Panc1 (cell line): Measurements from ENCODE around the gene PAFAH1B2. TPM values are rescaled to one million over a fixed set of nuclear protein-coding genes. Genes with fewer than 3 reads are reported as not detected.

Experiments
- ATAC-seq: fragments of 200-7000 bp; cut with Tn5 transposase; 2 replicates; pipeline ENCODE4 v1.9.1; 2020; ENCODE audit warnings: mild to moderate bottlenecking, moderate library complexity
- BruUV-seq: library from RNA; stranded (reverse); fragments of 400-500 nt; replicated peaks from 2 replicates; lab custom pipeline; 2021; lab: Mats Ljungman, UMichigan
- CTCF ChIA-PET: fragments of 300-600 bp; sonication (Branson Sonifier 250); formaldehyde crosslinking; loops from one replicate; lab custom pipeline; 2022; ENCODE audit warnings: antibody characterized with exemption; lab: Charles Lee
- POLR2A ChIA-PET: fragments of 300-600 bp; sonication (Branson Sonifier 250); formaldehyde crosslinking; loops from one replicate; lab custom pipeline; 2022; ENCODE audit warnings: antibody characterized with exemption; lab: Charles Lee
- DNase-seq: peaks from one replicate; pipeline ENCODE4 v3.0.0-alpha.2; 2010; ENCODE audit warnings: low read depth, low spot score
- H3K27ac ChIP-seq: 2 replicates; pipeline ENCODE4 v1.5.1; 2011; ENCODE audit warnings: mild to moderate bottlenecking, low read length, inconsistent platforms
- H3K27me3 ChIP-seq: fragments of 200-500 bp; sonication (Bioruptor generic); 2 replicates; pipeline ENCODE4 v1.6.0; 2014; ENCODE audit warnings: low read length, inconsistent platforms; ENCODE audit not compliant: control insufficient read depth, insufficient read depth
- H3K36me3 ChIP-seq: fragments of 200-500 bp; sonication (Bioruptor generic); 2 replicates; pipeline ENCODE4 v1.5.1; 2014; ENCODE audit warnings: inconsistent platforms, mild to moderate bottlenecking, low read length, moderate library complexity; ENCODE audit not compliant: control insufficient read depth, insufficient read depth
- H3K4me1 ChIP-seq: 2 replicates; pipeline ENCODE4 v1.5.1; 2011; ENCODE audit warnings: inconsistent platforms, mild to moderate bottlenecking, low read length, moderate library complexity; ENCODE audit not compliant: control insufficient read depth, insufficient read depth
- H3K4me3 ChIP-seq, 2 experiments: 2 replicates each; pipeline ENCODE4 v1.5.1; 2011 to 2012; ENCODE audit warnings: low read depth in 2 of 2, low read length in 2 of 2, mild to moderate bottlenecking in 2 of 2, inconsistent platforms in 1 of 2, moderate library complexity in 1 of 2
- H3K9me3 ChIP-seq: fragments of 200-500 bp; sonication (Bioruptor generic); 2 replicates; pipeline ENCODE4 v1.5.1; 2014; ENCODE audit warnings: low read depth, mild to moderate bottlenecking, inconsistent platforms, low read length, moderate library complexity; ENCODE audit not compliant: control insufficient read depth, insufficient read depth
- POLR2AphosphoS5 ChIP-seq: IDR thresholded peaks from 2 replicates; pipeline ENCODE4 v1.6.1; 2012; ENCODE audit warnings: mild to moderate bottlenecking, low read depth, low read length, moderate library complexity
- SIN3A ChIP-seq: IDR thresholded peaks from 2 replicates; pipeline ENCODE4 v1.6.1; 2012; ENCODE audit warnings: low read depth, mild to moderate bottlenecking, low read length, moderate library complexity, borderline replicate concordance; ENCODE audit not compliant: insufficient read depth
- TCF7L2 ChIP-seq: IDR thresholded peaks from 2 replicates; pipeline ENCODE4 v1.6.1; 2011; ENCODE audit warnings: mild to moderate bottlenecking, low read depth, low read length, inconsistent platforms
- in situ Hi-C: cut with HindIII; loops from 2 replicates; pipeline ENCODE4 v1.10.0; 2016; ENCODE audit warnings: low sequenced_read_pairs, low pct_unique_long_range_greater_than_20kb
- intact Hi-C: fragments of 100-400 bp; cut with micrococcal nuclease; formaldehyde crosslinking; loops from one replicate; pipeline ENCODE4 v1.10.0; 2022; ENCODE audit not compliant: unreplicated experiment
- total RNA-seq: library from RNA; stranded (reverse); gene quantifications from one replicate; pipeline ENCODE4 v1.2.1, GENCODE V29; 2021; ENCODE audit not compliant: unreplicated experiment
- TF ChIP-seq, protein P1 (sequence below), 2 experiments: IDR thresholded peaks; 2 replicates each; pipeline ENCODE4 v1.6.1; 2011 to 2012; ENCODE audit warnings: low read depth in 2 of 2, control low read depth in 1 of 2, low read length in 1 of 2, mild to moderate bottlenecking in 1 of 2, moderate library complexity in 1 of 2; ENCODE audit not compliant: insufficient read depth in 1 of 2
- TF ChIP-seq, protein P2 (sequence below): fragments of 450-650 bp; IDR thresholded peaks from 2 replicates; pipeline ENCODE4 v1.5.1; 2017; ENCODE audit warnings: mild to moderate bottlenecking

Gene PAFAH1B2
- total RNA-seq, 1 experiment from 2014 or later, result 179 TPM

DNA sequence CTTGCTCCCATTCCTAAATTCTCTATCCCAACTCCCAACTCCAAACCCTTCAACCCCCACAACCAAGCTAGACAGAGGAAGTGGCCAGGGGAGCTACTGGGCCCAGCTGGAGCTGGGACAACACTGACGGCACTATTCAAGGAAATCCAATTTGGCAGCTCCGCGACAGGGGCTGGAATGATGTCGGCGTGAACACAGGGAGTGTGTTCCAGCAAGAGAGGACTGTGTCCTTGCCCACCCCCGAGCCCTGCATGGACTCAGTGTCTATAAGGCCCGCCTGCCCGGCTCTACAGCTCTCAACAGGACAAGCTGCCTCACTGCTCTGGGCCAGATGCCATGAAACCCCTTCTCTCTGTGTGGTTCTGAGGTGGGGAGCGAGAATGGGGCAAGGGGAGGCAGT, 76.5 kb downstream of the PAFAH1B2 start:
- no peaks in the 10 kb centered on the region for H3K9me3 ChIP-seq
- H3K4me3 ChIP-seq, result no peak overlapping the region
- DNase-seq (no peak), ATAC-seq (no peak)
- TF ChIP-seq TCF7L2 (no peak), SIN3A (no peak), POLR2AphosphoS5 (no peak)
- TF ChIP-seq, protein P1, sequence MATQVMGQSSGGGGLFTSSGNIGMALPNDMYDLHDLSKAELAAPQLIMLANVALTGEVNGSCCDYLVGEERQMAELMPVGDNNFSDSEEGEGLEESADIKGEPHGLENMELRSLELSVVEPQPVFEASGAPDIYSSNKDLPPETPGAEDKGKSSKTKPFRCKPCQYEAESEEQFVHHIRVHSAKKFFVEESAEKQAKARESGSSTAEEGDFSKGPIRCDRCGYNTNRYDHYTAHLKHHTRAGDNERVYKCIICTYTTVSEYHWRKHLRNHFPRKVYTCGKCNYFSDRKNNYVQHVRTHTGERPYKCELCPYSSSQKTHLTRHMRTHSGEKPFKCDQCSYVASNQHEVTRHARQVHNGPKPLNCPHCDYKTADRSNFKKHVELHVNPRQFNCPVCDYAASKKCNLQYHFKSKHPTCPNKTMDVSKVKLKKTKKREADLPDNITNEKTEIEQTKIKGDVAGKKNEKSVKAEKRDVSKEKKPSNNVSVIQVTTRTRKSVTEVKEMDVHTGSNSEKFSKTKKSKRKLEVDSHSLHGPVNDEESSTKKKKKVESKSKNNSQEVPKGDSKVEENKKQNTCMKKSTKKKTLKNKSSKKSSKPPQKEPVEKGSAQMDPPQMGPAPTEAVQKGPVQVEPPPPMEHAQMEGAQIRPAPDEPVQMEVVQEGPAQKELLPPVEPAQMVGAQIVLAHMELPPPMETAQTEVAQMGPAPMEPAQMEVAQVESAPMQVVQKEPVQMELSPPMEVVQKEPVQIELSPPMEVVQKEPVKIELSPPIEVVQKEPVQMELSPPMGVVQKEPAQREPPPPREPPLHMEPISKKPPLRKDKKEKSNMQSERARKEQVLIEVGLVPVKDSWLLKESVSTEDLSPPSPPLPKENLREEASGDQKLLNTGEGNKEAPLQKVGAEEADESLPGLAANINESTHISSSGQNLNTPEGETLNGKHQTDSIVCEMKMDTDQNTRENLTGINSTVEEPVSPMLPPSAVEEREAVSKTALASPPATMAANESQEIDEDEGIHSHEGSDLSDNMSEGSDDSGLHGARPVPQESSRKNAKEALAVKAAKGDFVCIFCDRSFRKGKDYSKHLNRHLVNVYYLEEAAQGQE (IDR thresholded peaks at IDR 0.05; ENCODE audit: insufficient read depth in 1 of 2, low read depth in 2 of 2, low read length in 1 of 2), result no peak
- TF ChIP-seq, protein P2, sequence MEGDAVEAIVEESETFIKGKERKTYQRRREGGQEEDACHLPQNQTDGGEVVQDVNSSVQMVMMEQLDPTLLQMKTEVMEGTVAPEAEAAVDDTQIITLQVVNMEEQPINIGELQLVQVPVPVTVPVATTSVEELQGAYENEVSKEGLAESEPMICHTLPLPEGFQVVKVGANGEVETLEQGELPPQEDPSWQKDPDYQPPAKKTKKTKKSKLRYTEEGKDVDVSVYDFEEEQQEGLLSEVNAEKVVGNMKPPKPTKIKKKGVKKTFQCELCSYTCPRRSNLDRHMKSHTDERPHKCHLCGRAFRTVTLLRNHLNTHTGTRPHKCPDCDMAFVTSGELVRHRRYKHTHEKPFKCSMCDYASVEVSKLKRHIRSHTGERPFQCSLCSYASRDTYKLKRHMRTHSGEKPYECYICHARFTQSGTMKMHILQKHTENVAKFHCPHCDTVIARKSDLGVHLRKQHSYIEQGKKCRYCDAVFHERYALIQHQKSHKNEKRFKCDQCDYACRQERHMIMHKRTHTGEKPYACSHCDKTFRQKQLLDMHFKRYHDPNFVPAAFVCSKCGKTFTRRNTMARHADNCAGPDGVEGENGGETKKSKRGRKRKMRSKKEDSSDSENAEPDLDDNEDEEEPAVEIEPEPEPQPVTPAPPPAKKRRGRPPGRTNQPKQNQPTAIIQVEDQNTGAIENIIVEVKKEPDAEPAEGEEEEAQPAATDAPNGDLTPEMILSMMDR, result no peak
- intact Hi-C loops, result loop anchor here (10.0 kb wide), 2 partner anchors 46 to 336 kb away; partner anchors contain the start of gene SIDT2
- H3K4me1 ChIP-seq, result no peaks in the 10 kb centered on the region
- in situ Hi-C loops, result no loop called here
- CTCF ChIA-PET, result no interaction called here
- 0 out of 2 replicates have a peak, but pooled peaks cover 2% of the 10 kb centered on the region for H3K36me3 ChIP-seq
- H3K27ac ChIP-seq, result no peak overlapping the region
- no TSS peak for BruUV-seq
- no peaks in the 10 kb centered on the region for H3K27me3 ChIP-seq
- POLR2A ChIA-PET, result interaction anchor here (0.6 to 0.7 kb wide), 2 partner anchors 371 to 562 kb away, joined by 3 read pairs; no protein-coding TSS in a partner anchor

DNA sequence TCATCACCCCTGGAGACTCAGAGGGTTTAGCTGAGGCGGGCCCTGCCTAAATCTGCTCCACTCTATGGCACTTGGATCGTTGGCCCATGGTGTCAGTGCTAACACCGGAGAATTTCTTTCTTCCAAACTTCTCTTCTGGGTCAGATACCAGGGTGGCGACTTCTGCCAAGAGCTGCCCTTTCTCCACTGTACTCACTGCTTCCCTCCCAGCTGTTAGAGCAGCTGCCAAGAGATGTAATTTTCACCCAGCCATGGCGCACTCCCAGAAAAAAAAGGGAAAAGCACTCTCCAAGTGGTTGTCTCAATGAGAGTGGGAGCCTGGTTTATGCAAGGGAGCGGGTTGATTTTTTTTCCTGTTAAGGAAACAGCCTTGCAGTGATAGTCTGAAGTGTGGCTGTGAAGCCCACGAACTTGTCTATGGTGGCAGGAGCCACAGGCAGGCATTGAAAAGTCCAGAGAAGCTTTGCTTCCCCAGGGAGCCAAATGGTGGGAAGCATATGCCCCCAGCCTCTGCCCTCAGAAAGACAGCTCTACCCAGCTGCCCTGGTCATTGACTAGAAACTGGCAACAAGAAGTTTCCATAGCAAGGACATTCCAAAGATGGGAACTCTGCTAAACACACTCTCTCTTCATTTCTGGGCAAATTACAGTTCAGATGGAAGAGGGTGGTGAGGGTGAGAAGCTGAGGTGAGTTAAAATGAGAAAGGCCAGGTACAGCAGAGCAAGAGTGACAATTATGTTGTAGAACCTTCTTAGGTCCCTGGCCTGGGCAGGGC, 77.1 kb downstream of the PAFAH1B2 start:
- Histone ChIP-seq H3K36me3 (0 out of 2 replicates have a peak, but pooled peaks cover 2% of the 10 kb centered on the region), H3K27ac (no peak overlapping the region), H3K9me3 (no peaks in the 10 kb centered on the region), H3K27me3 (no peaks in the 10 kb centered on the region), H3K4me3 (no peak overlapping the region), H3K4me1 (no peaks in the 10 kb centered on the region)
- TF ChIP-seq, protein P1 (IDR thresholded peaks at IDR 0.05; ENCODE audit: insufficient read depth in 1 of 2, low read depth in 2 of 2, low read length in 1 of 2), result no peak
- TF ChIP-seq POLR2AphosphoS5, result no peak
- BruUV-seq, result no TSS peak
- ATAC-seq (no peak), DNase-seq (no peak)
- in situ Hi-C loops, result no loop called here
- intact Hi-C loops, result loop anchor here (10.0 kb wide), 2 partner anchors 46 to 336 kb away; partner anchors contain the start of gene SIDT2
- ChIA-PET CTCF (no interaction called here), POLR2A (interaction anchor here (0.6 kb wide), 1 partner anchor 372 kb away, joined by 3 read pairs; no protein-coding TSS in a partner anchor)
